Trophoblast cell (in vitro differentiated cells and primary cell): Measurements from ENCODE around the gene KIF1B.

ENCODE experiments used
- DNase-seq, 2 donors: peaks; one replicate each; pipeline ENCODE4 v3.0.0-alpha.2; 2016
- H2AFZ ChIP-seq: 2 replicates; pipeline ENCODE4 v1.6.1; 2013; ENCODE audit warnings: low read length, moderate library complexity, mild to moderate bottlenecking; ENCODE audit not compliant: insufficient read depth, poor library complexity
- H2AK5ac ChIP-seq: 2 replicates; pipeline ENCODE4 v1.6.1; 2013; ENCODE audit warnings: mild to moderate bottlenecking, low read length
- H2BK120ac ChIP-seq: 2 replicates; pipeline ENCODE4 v1.6.1; 2013; ENCODE audit warnings: low read length, mild to moderate bottlenecking, moderate library complexity; ENCODE audit not compliant: insufficient read depth, poor library complexity
- H2BK12ac ChIP-seq: 2 replicates; pipeline ENCODE4 v1.6.1; 2013; ENCODE audit warnings: mild to moderate bottlenecking, low read length, moderate library complexity
- H2BK5ac ChIP-seq: 2 replicates; pipeline ENCODE4 v1.6.1; 2013; ENCODE audit warnings: low read length, low read depth, moderate library complexity, mild to moderate bottlenecking; ENCODE audit not compliant: poor library complexity
- H3K14ac ChIP-seq: 2 replicates; pipeline ENCODE4 v1.6.1; 2013; ENCODE audit warnings: mild to moderate bottlenecking, low read length
- H3K18ac ChIP-seq: 2 replicates; pipeline ENCODE4 v1.6.1; 2013; ENCODE audit warnings: mild to moderate bottlenecking, low read length
- H3K23ac ChIP-seq: 2 replicates; pipeline ENCODE4 v1.6.1; 2013; ENCODE audit warnings: low read length
- H3K27ac ChIP-seq: 2 replicates; pipeline ENCODE4 v1.5.1; 2013; ENCODE audit warnings: low read depth, mild to moderate bottlenecking, inconsistent platforms, low read length, moderate library complexity
- H3K27me3 ChIP-seq: 2 replicates; pipeline ENCODE4 v1.6.1; 2013; ENCODE audit warnings: inconsistent platforms, mild to moderate bottlenecking, low read length, moderate library complexity; ENCODE audit not compliant: insufficient read depth
- H3K36me3 ChIP-seq, 2 experiments: 1 replicate in 1 of 2; 2 replicates in 1 of 2; pipeline ENCODE4 v1.6.1; 2013; ENCODE audit warnings: low read length in 2 of 2, mild to moderate bottlenecking in 2 of 2, moderate library complexity in 1 of 2; ENCODE audit not compliant: insufficient read depth in 2 of 2, control insufficient read depth in 1 of 2
- H3K4ac ChIP-seq: 2 replicates; pipeline ENCODE4 v1.6.1; 2013; ENCODE audit warnings: low read depth, mild to moderate bottlenecking, low read length, moderate library complexity
- H3K4me1 ChIP-seq, 2 experiments: 1 replicate in 1 of 2; 2 replicates in 1 of 2; pipeline ENCODE4 v1.6.1; 2013; ENCODE audit warnings: low read length in 2 of 2, mild to moderate bottlenecking in 2 of 2, moderate library complexity in 1 of 2; ENCODE audit not compliant: insufficient read depth in 2 of 2, control insufficient read depth in 1 of 2
- H3K4me2 ChIP-seq: 2 replicates; pipeline ENCODE4 v1.6.1; 2013; ENCODE audit warnings: inconsistent platforms, mild to moderate bottlenecking, low read length, moderate library complexity
- H3K4me3 ChIP-seq: 2 replicates; pipeline ENCODE4 v1.5.1; 2013; ENCODE audit warnings: mild to moderate bottlenecking, low read depth, low read length, inconsistent platforms
- H3K79me1 ChIP-seq: one replicate; pipeline ENCODE4 v1.6.1; 2013; ENCODE audit warnings: low read length
- H3K79me2 ChIP-seq: 2 replicates; pipeline ENCODE4 v1.6.1; 2013; ENCODE audit warnings: low read length, mild to moderate bottlenecking; ENCODE audit not compliant: control insufficient read depth, insufficient read depth, poor library complexity
- H3K9ac ChIP-seq: 2 replicates; pipeline ENCODE4 v1.6.1; 2013; ENCODE audit warnings: mild to moderate bottlenecking, low read length
- H3K9me3 ChIP-seq: 2 replicates; pipeline ENCODE4 v1.6.1; 2013; ENCODE audit warnings: low read depth, mild to moderate bottlenecking, control low read depth, inconsistent platforms, low read length; ENCODE audit not compliant: insufficient read depth
- H4K12ac ChIP-seq: 2 replicates; pipeline ENCODE4 v1.6.1; 2013; ENCODE audit warnings: low read depth, mild to moderate bottlenecking, low read length, moderate library complexity
- H4K8ac ChIP-seq: 2 replicates; pipeline ENCODE4 v1.6.1; 2013; ENCODE audit warnings: low read depth, mild to moderate bottlenecking, low read length, moderate library complexity
- H4K91ac ChIP-seq: one replicate; pipeline ENCODE4 v1.6.1; 2013; ENCODE audit warnings: low read depth, mild to moderate bottlenecking, low read length, moderate library complexity
- WGBS: extraction: QIAGEN DNeasy Blood & Tissue Kit; methylation state at CpG from one replicate; pipeline ENCODE4 v1.1.7; 2013; ENCODE audit warnings: missing lambda C conversion rate; ENCODE audit not compliant: insufficient read length, insufficient coverage; ENCODE audit errors: extremely low coverage; 5-methylcytosine and 5-hydroxymethylcytosine counted together

KIF1B gene

GRCh38 chr1:10287023-10287645 is 76.8 kb downstream of the KIF1B start:
- Histone ChIP-seq H3K4me2 (no peak overlapping the region), H3K4me1 (no peaks in the 10 kb centered on the region), H3K18ac (no peak overlapping the region), H2AFZ (no peak overlapping the region), H3K14ac (no peak overlapping the region), H3K27ac (no peak overlapping the region), H2AK5ac (no peak overlapping the region), H4K8ac (no peak overlapping the region), H3K4ac (no peak overlapping the region), H3K4me3 (no peak overlapping the region), H2BK12ac (no peak overlapping the region), H4K12ac (no peak overlapping the region), H3K9ac (no peak overlapping the region), H4K91ac (no peak overlapping the region), H3K23ac (no peak overlapping the region), H2BK5ac (no peak overlapping the region), H2BK120ac (no peak overlapping the region), H3K79me1 (no peaks in the 10 kb centered on the region), H3K27me3 (no peaks in the 10 kb centered on the region), H3K79me2 (no peaks in the 10 kb centered on the region), H3K36me3 (peaks cover 19 to 20% of the 10 kb centered on the region in 2 experiments), H3K9me3 (no peaks in the 10 kb centered on the region)
- no peak for DNase-seq
- no CpG with 5 or more reads among the region's 6 CpGs for WGBS

GRCh38 chr1:10288029-10288615 is 77.8 kb downstream of the KIF1B start:
- no peak for DNase-seq
- H3K4me1 ChIP-seq: no peaks in the 10 kb centered on the region
- no peak overlapping the region for H4K91ac ChIP-seq
- WGBS: no CpG with 5 or more reads among the region's 3 CpGs
- H2AK5ac ChIP-seq: no peak overlapping the region
- no peak overlapping the region for H3K23ac ChIP-seq
- H3K79me2 ChIP-seq: no peaks in the 10 kb centered on the region
- H3K9me3 ChIP-seq: no peaks in the 10 kb centered on the region
- H2BK12ac ChIP-seq: no peak overlapping the region
- no peak overlapping the region for H2BK120ac ChIP-seq
- no peak overlapping the region for H3K18ac ChIP-seq
- no peak overlapping the region for H4K12ac ChIP-seq
- no peak overlapping the region for H3K4me3 ChIP-seq
- no peak overlapping the region for H3K9ac ChIP-seq
- no peaks in the 10 kb centered on the region for H3K79me1 ChIP-seq
- H3K4ac ChIP-seq: no peak overlapping the region
- no peak overlapping the region for H2AFZ ChIP-seq
- no peaks in the 10 kb centered on the region for H3K27me3 ChIP-seq
- no peak overlapping the region for H4K8ac ChIP-seq
- peaks cover 16 to 17% of the 10 kb centered on the region in 2 experiments for H3K36me3 ChIP-seq
- no peak overlapping the region for H3K14ac ChIP-seq
- no peak overlapping the region for H2BK5ac ChIP-seq
- H3K27ac ChIP-seq: no peak overlapping the region
- H3K4me2 ChIP-seq: no peak overlapping the region

- no peaks in the 10 kb centered on the region for H3K79me2 ChIP-seq
- no peaks in the 10 kb centered on the region for H3K27me3 ChIP-seq
- H3K9ac ChIP-seq: no peak overlapping the region
- no peak overlapping the region for H3K18ac ChIP-seq
- H4K8ac ChIP-seq: no peak overlapping the region
- no peak overlapping the region for H2AK5ac ChIP-seq
- no peak overlapping the region for H4K91ac ChIP-seq
- H2BK12ac ChIP-seq: no peak overlapping the region
- no peak overlapping the region for H3K27ac ChIP-seq
- H2BK120ac ChIP-seq: no peak overlapping the region
- H3K79me1 ChIP-seq: no peaks in the 10 kb centered on the region
- H3K4me2 ChIP-seq: no peak overlapping the region
- no peak for DNase-seq
- no peak overlapping the region for H2AFZ ChIP-seq
- H2BK5ac ChIP-seq: no peak overlapping the region
- no peak overlapping the region for H3K14ac ChIP-seq
- no peak overlapping the region for H3K23ac ChIP-seq
- no peaks in the 10 kb centered on the region for H3K9me3 ChIP-seq
- H4K12ac ChIP-seq: no peak overlapping the region
- no peak overlapping the region for H3K4me3 ChIP-seq
- H3K4ac ChIP-seq: no peak overlapping the region
- WGBS: no CpG with 5 or more reads among the region's 1 CpG
- H3K4me1 ChIP-seq: no peaks in the 10 kb centered on the region
- peaks cover 12 to 16% of the 10 kb centered on the region in 2 experiments for H3K36me3 ChIP-seq
These were observed 81.3 kb downstream of the KIF1B start for GRCh38 chr1:10291705-10292104.

- Histone ChIP-seq H3K4me3 (no peak overlapping the region), H3K27me3 (no peaks in the 10 kb centered on the region), H2BK5ac (no peak overlapping the region), H4K91ac (no peak overlapping the region), H3K79me2 (no peaks in the 10 kb centered on the region), H3K36me3 (peaks cover 14 to 18% of the 10 kb centered on the region in 2 experiments), H4K8ac (no peak overlapping the region), H3K79me1 (no peaks in the 10 kb centered on the region), H3K4me2 (no peak overlapping the region), H2AK5ac (no peak overlapping the region), H3K14ac (no peak overlapping the region), H3K18ac (no peak overlapping the region), H3K4ac (no peak overlapping the region), H3K27ac (no peak overlapping the region), H2AFZ (no peak overlapping the region), H3K9ac (no peak overlapping the region), H3K9me3 (no peaks in the 10 kb centered on the region), H3K4me1 (no peaks in the 10 kb centered on the region), H3K23ac (no peak overlapping the region), H2BK12ac (no peak overlapping the region), H2BK120ac (no peak overlapping the region), H4K12ac (no peak overlapping the region)
- WGBS: no CpG with 5 or more reads among the region's 2 CpGs
- no peak for DNase-seq
These were observed 81.8 kb downstream of the KIF1B start for GRCh38 chr1:10292188-10292587.
